Testis (tissue), 3 donors: ENCODE data around the gene GNAO1. TPM values are rescaled to one million over a fixed set of nuclear protein-coding genes. Genes with fewer than 3 reads are reported as not detected.

Experiments used
- DNase-seq: peaks from one replicate; pipeline ENCODE4 v3.0.0-alpha.2; 2019
- H3K27ac ChIP-seq, 2 donors: fragments of 200-600 bp; sonication (generic); one replicate each; pipeline ENCODE4 v1.5.1; 2019
- H3K27me3 ChIP-seq: fragments of 200-600 bp; sonication (generic); one replicate; pipeline ENCODE4 v1.5.1; 2019
- H3K36me3 ChIP-seq: fragments of 200-600 bp; sonication (generic); one replicate; pipeline ENCODE4 v1.5.1; 2017; ENCODE audit warnings: low read depth; ENCODE audit errors: missing control alignments
- H3K4me1 ChIP-seq: fragments of 200-600 bp; sonication (generic); one replicate; pipeline ENCODE4 v1.5.1; 2019
- H3K4me3 ChIP-seq, 2 donors: fragments of 200-600 bp; sonication (generic); one replicate each; pipeline ENCODE4 v1.5.1; 2017 to 2019
- H3K9me3 ChIP-seq: fragments of 200-600 bp; sonication (generic); one replicate; pipeline ENCODE4 v1.5.1; 2017
- POLR2A ChIP-seq: fragments of 450-650 bp; IDR thresholded peaks from one replicate; pipeline ENCODE4 v1.6.1; 2017; ENCODE audit warnings: antibody characterized with exemption, mild to moderate bottlenecking, moderate library complexity
- WGBS, 2 donors: methylation state at CpG; one replicate each; pipeline ENCODE4 v1.1.5; 2018; 5-methylcytosine and 5-hydroxymethylcytosine counted together
- intact Hi-C: fragments of 100-400 bp; cut with DNase I; formaldehyde crosslinking; loops from one replicate; pipeline ENCODE4 v1.15.1; 2023; ENCODE audit warnings: low total_unique reads
- polyA plus RNA-seq: library from polyadenylated mRNA; stranded (reverse); fragments of 350-450 nt; fragmentation: Illumina TruSeq; extraction: RNeasy Lipid Tissue Mini Kit (QIAGEN cat#74804); gene quantifications from one replicate; pipeline ENCODE4 v1.2.3, GENCODE V29; 2014; ENCODE audit warnings: low read depth, low replicate concordance; ENCODE audit not compliant: insufficient read depth
- total RNA-seq, 2 donors: library from RNA; depleted of rRNA; stranded (reverse); fragments of >200 nt; gene quantifications; one replicate each; pipeline ENCODE4 v1.2.3, GENCODE V29; 2016
- TF ChIP-seq, protein P1 (sequence below), 3 experiments: fragments of 450-650 bp in 2 of 3; fragments of 200-600 bp in 1 of 3; sonication (generic) in 1 of 3; IDR thresholded peaks; one replicate each; pipeline ENCODE4 v1.5.1; 2016 to 2019; ENCODE audit warnings: antibody characterized with exemption in 3 of 3, mild to moderate bottlenecking in 2 of 3, moderate library complexity in 1 of 3

Gene GNAO1
- total and polyA plus RNA-seq, 3 donors from 2014 or later: 28.6 to 37.1 (median 33.3) TPM

DNA sequence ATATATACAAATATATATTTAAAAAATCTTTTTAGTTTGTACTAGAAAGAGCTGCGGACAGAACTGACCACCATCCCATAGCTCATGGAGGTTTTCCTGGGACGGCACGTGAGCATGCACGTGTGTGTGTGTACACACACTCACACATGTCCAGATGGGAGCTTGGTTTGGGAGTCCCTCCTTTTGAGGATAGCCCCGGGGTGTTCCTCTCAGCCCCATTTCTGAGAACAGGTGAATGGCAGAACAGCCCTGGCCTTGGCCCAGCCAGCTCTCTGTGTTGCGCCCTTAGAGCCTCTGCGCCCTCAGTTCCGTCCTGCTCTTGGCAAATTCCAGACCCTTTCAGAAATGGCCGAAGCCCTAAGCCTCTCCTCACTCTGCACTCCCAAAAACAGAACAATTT is 163.9 kb downstream of the GNAO1 start:
- no peak for DNase-seq
- no peak overlapping the region for H3K4me3 ChIP-seq
- intact Hi-C loops: no loop called here
- H3K36me3 ChIP-seq: no peaks in the 10 kb centered on the region
- H3K27me3 ChIP-seq: no peaks in the 10 kb centered on the region
- WGBS, 2 donors: 89 to 92% methylated on average over 9 of the region's 9 CpGs
- TF ChIP-seq POLR2A: no peak
- TF ChIP-seq, protein P1, sequence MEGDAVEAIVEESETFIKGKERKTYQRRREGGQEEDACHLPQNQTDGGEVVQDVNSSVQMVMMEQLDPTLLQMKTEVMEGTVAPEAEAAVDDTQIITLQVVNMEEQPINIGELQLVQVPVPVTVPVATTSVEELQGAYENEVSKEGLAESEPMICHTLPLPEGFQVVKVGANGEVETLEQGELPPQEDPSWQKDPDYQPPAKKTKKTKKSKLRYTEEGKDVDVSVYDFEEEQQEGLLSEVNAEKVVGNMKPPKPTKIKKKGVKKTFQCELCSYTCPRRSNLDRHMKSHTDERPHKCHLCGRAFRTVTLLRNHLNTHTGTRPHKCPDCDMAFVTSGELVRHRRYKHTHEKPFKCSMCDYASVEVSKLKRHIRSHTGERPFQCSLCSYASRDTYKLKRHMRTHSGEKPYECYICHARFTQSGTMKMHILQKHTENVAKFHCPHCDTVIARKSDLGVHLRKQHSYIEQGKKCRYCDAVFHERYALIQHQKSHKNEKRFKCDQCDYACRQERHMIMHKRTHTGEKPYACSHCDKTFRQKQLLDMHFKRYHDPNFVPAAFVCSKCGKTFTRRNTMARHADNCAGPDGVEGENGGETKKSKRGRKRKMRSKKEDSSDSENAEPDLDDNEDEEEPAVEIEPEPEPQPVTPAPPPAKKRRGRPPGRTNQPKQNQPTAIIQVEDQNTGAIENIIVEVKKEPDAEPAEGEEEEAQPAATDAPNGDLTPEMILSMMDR (IDR thresholded peaks at IDR 0.05): no peak
- H3K27ac ChIP-seq: no peak overlapping the region
- no peaks in the 10 kb centered on the region for H3K9me3 ChIP-seq
- H3K4me1 ChIP-seq: peaks cover 7% of the 10 kb centered on the region

DNA sequence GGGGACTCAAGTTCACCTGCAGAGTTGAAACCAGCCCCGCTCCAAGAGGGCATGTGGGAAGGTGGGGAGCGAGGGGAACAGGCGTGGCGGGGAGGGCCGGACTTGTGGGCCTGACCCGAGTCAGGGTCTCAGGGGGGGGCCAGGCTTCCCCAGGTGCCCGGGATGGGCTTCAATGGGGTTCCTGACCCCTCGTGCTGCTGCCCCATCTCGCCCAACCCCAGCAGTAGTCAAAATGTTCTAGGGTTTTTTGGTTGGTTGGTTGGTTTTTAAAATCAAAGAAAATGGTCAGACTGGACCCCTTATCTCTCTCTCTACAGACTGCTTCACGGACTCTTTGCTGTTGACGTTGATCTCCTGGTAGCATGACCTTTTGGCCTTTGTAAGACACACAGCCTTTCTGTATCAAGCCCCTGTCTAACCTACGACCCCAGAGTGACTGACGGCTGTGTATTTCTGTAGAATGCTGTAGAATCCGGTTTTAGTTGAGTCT is 164.5 kb downstream of the GNAO1 start:
- H3K4me1 ChIP-seq: peaks cover 7% of the 10 kb centered on the region
- intact Hi-C loops: no loop called here
- no peaks in the 10 kb centered on the region for H3K9me3 ChIP-seq
- no peak overlapping the region for H3K27ac ChIP-seq
- H3K4me3 ChIP-seq: no peak overlapping the region
- 72% methylated on average over 14 of the region's 14 CpGs for WGBS, 2 donors
- H3K36me3 ChIP-seq: no peaks in the 10 kb centered on the region
- peak; percentile 12 for DNase-seq
- TF ChIP-seq, protein P1 (IDR thresholded peaks at IDR 0.05): no peak
- no peak for TF ChIP-seq POLR2A
- H3K27me3 ChIP-seq: no peaks in the 10 kb centered on the region

DNA sequence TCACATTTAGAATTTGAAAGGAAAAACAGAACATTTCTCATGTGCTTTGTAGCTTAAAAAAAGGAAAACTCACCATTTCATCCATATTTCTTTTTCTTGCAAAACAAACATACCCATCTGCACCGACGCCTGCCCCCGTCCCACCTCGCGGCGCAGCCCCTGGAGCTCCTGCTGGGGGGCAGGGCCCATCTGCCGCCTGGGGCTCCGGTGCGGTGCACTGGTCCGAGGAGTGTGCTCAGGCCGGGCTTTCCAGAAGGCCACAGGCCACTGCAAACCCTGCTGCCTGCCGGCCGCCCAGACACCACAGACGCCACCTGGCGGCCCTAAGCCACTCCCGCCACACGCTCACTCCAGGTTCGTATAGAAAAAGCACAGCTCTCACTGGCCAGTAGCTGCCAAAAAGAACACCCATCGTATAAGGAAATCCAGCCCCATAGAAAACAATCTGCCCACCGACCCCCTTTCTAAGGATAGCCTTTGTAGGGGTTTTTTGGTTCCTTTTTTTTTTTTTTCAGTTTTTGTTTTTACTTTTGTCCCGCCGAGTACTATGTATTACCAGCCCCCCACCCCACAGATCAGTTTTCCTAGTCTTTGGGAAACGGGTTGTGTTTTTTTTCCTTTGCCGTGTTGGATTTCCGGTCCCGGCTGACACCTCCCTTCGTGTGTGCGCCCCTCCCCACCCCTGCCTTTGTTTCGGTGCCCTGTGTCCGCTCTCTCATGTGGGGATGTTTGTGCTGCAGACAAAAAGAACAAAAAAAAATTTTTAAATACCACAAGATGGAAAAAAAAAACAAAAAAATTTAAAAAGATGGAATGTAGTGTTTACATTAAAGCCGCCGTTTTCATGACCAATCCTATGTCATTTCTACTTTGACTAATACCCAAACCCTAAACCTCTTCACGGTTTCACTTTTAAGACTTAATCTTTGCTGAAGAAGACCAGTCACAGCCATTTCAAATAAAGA is 165.3 kb downstream of the GNAO1 start:
- Histone ChIP-seq H3K9me3 (no peaks in the 10 kb centered on the region), H3K36me3 (no peaks in the 10 kb centered on the region), H3K27ac (peak overlapping the region; percentile 33 to 50), H3K4me3 (peak overlapping the region; percentile 13 to 26), H3K27me3 (no peaks in the 10 kb centered on the region), H3K4me1 (peaks cover 7% of the 10 kb centered on the region)
- 3 to 12% methylated on average over 28 to 33 of the region's 33 CpGs for WGBS, 2 donors
- DNase-seq: peak; percentile 88
- TF ChIP-seq, protein P1 (IDR thresholded peaks at IDR 0.05): peak; percentile 56 to 81 (median 57)
- no peak for TF ChIP-seq POLR2A
- intact Hi-C loops: no loop called here

DNA sequence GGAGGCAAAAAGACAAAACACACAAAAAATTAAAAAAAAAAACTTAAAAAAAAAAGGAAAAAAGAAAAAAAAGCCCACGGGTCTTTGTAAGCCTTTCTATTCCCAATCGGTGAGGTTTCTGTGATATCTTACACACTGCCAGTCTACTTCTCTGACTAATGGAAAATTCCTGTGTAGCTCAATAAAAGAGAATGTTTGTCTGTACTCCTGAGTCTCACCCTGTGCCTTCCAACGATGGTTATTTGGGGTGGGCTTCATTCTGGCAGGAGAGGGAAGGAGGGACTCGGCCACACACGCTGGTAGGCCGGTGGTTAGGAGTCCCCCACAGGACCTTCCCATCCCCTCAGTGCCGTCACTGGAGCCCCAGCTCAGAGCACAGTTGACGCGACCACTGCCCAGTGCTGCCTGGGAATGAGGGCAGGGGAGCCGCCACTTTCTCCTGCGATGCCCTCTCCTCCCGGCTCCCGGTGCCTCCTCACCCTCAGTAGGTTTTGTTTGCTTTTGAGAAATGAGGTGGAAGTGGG is 166.0 kb downstream of the GNAO1 start:
- H3K36me3 ChIP-seq: no peaks in the 10 kb centered on the region
- H3K4me3 ChIP-seq: peak overlapping the region in 1 of 2 donors; percentile 13
- H3K4me1 ChIP-seq: peaks cover 7% of the 10 kb centered on the region
- H3K27ac ChIP-seq: peak overlapping the region; percentile 33 to 50
- TF ChIP-seq, protein P1 (IDR thresholded peaks at IDR 0.05): no peak
- no peak for TF ChIP-seq POLR2A
- intact Hi-C loops: no loop called here
- peak; percentile 13 for DNase-seq
- no peaks in the 10 kb centered on the region for H3K9me3 ChIP-seq
- WGBS, 2 donors: 52 to 58% methylated on average over 8 to 13 of the region's 13 CpGs
- H3K27me3 ChIP-seq: no peaks in the 10 kb centered on the region
